ENCODE measurements around the gene STYK1.
A peak's percentile ranks its signal among the peaks of the same experiment; 100 is the strongest.
"Not testable (repeated sequence)": the region's sequence is repeated elsewhere in the genome, so short reads cannot be mapped to it uniquely, and the experiment has no call there.

Gene STYK1

DNA sequence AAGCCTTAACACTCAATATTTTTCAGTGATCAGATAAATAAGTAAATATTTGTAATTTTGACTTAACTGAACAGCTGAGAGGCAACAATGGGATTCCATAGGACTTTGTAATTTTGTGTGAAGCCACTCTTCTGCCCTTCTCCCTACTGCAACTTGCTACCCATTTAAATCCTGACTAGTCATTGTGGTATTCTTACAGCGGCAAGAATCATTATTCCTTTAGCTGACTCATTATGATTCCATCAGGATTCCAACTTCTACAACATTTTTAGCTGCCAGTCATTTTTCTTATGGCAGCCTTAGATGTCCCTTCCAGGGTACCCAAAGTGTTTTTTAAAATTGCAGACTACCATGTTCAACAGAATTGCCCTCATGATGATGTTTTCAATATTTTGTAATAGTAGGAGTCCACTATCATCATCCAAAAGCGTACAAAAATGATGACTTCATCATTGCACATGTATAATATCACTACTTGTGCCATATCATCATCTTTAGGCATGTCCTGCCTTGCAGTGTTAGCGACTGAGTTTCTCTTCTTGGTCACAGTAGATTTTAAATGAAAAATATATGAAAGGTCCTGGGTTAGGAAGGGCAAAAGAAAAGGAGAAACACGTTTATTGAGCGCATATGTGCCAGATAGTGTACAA is 55.4 kb downstream of the STYK1 start:
- DNase-seq, result no peak

DNA sequence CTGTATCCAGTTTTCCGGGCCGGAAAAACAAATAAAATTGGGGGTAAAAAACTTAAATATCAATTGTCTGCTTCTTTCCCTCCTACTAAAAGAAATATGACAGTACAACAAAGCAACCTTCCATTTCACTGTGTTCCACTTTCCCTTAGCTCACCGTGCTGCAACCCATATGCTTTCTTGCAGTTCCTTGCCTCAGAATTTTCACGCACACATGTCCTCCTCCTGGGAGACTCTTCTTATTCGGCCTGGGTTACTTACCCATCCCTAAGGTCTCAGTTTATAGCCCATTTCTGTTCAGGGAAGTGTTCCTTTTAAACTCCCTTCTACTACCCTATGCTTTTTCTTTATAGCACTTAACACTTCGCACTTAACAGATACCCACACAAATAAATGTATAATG is 56.0 kb downstream of the STYK1 start:
- DNase-seq, result no peak

DNA sequence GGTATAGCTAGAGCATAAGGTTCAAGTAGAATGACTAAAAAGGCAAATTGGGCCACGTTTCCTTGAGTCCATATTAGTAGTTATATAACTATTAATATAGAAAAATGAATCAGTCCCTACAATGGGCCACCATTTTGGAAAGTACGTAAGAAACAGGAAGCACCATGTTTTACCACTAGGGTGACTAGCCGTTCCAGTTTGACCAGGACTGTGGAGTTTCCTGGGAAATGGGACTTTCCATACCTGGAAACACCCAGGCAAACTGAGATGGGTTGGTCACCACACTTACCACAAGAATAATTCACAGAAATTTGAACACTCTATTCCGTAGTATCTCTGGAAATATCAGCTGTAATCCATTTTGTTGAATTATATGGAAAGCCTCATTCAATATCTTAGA is 58.3 kb downstream of the STYK1 start:
- no peak for DNase-seq

DNA sequence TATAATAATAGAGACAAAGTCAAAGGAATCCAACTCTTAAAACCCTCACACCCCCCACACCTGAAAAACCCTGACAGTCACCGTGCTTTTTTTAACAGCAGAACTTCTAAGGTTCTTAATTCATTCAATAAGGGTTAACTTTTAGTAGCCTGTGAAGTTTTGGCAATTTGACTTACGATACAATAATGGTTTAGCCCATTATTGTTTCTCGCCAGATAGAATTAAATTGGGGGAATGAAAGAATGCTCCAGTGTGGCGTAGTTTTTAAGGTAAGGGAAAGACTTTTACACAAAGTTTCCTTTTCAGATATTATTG is 59.8 kb downstream of the STYK1 start:
- no peak for DNase-seq

DNA sequence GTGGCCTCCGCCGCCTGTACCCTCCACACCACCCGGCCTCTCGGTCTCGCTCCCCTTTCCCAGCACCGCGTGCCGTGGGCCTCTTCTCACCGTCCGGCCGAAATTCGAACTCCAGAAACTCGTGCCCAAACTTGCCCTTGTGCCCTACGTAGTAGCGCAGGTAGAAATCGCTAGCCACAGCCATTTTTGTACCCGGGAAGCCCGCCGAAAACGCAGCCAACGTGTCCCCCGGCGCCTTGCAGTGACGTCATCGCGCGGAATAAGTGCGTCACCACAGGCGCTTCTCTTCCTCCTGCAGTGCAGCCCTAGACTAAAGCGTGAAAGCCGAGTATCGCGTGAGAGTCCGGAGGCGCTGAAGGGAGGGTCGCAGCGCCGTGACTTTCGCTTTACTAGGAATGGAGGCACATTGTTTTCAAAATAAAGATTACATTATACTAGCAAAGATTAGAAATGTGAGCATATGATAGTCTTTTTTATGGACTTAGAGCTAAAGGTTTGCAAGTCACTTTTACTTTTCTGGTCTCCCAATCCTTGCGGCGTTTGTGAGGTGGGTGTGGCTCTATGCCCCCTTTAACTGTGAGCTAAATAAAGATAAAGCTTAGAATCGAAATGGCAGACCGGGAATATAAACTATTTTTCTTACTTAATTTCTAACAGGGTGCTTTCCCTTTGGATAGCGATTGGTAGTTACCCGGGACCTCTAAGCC is 60.4 kb downstream of the STYK1 start, which contains the start of gene MAGOHB:
Gene MAGOHB (minus strand): TSS at position 261 of the 707 bp plus-strand sequence. CDS start 77 bp downstream, at position 184.
- peak; percentile 99 for DNase-seq

DNA sequence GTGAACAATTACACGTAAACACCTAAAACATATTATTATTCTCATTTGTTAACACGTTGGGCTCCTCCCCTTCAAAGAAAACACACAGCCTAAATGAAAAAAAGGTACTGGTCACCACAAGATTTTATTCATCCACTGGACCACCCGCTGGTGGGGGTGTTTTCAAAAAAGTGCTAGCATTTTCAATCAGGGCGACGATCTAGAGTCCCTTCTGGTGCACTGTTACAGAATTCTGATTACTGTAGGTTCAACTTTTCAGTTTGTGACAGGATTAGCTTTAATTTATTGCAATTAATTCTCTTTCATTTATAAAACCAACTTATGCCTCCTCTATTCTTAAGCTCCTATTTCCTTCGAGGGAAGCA is 60.9 kb downstream of the STYK1 start:
- DNase-seq, result no peak

DNA sequence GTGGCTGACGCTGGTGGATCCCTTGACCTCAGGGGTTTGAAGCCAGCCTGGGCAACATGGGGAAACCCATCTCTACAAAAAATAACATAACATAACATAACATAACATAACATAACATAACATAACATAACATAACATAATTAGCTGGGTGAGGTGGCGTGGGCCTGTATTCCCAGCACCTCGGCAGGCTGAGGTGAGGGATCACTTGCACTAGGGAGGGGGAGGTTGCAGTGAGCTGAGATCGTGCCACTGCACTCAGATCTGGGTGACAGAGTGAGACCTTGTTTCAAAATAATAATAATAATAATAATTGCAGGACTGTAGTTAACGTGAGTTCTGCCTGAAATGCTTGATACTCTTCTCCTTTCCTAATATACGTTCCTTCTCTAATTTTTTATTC is 61.7 kb downstream of the STYK1 start:
- no peak for DNase-seq

DNA sequence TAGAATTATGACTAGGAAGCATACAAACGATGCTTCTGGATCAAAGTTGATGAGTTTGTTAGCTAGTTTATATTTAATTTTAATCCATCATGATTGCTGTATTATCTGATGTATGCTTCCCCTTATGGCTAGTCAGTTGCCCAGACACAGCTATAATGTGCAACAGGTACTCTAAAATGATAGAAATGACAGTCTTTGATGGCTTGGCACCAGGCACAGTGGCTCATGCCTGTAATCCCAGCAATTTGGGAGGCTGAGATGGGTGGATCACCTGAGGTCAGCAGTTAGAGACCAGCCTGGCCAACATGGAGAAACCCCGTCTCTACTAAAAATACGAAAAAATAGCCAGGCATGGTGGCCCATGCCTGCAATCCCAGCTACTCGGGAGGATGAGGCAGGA is 62.6 kb downstream of the STYK1 start:
- DNase-seq, result not testable (repeated sequence)

DNA sequence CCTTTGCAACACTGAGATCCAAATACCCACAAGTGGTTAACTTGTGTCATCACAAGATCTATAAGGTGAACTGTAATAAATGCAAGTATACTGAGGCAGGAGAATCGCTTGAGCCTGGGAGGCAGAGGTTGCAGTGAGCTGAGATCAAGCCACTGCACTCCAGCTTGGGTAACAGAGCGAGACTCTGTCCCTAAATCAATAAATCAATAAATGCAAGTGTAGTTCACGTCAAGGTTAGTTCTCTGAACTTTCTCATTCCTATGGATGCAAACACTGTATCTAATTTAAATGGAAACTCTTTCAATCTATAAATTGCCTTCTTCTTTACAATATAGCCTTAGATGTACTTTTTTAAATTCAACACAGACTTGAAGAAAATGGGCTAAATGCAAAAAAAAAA is 63.7 kb downstream of the STYK1 start:
- DNase-seq, result no peak

DNA sequence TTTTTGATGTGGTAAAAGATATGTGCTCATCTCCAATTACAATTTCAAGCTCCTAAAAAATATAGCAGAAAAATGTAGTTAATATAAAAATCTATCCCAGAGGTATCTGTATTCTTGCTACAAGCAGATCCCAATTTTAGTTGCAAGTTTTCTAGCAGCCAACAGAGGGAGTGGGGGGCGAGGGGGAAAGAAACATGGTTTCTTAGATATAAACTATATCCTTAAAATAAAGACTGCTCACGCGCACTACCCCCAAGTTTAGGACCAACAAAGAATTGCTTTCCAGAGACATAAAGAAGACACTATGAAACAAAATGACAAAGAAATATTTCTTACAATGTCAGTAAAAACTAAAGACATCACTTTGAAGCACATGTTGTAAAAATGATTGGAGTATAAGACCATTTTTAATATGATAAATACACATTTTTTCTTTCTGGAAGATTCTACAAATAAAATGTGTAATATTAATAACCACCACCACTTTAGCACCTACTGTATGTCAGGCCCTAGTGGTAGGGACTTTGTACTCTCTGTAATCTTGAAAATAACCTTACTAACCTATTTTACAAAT is 65.9 kb downstream of the STYK1 start:
- DNase-seq, result no peak

DNA sequence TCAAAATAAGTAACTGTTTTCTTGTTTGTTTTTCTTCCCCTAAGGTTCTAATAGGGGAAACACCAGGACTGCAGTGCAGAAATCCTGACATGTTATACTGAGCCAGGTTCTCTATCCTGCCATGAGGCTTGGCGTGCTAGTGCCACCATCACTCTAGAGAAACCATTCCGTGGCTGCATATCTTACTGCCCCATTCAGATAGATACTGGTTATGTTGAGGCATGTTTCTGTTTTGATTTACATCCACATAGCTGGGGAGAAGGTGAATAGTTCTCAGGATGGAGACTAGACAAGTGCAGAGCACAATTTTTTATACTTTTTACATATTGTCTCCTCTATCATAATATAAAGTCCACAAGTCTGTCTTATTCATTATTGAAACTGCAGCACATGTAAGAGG is 72.0 kb downstream of the STYK1 start:
- DNase-seq, result no peak

DNA sequence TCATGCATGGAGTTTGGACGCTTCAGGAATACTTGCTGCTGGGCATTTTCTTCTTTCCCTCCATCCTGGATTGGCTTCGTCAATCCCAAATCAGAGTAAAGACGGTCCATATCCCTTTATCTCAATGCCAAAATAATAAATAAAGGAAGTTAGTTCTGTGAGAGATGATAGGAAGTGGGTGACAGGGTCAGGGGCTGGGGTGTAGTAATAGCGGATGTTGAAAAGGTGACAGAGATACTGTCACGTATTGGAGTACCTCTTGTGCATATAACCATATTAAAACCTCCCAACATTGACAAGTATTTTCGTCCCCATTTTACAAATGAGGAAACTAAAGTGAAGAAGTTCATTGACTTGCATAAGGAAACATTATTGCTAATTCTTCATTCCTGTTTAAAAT is 72.9 kb downstream of the STYK1 start:
- no peak for DNase-seq

DNA sequence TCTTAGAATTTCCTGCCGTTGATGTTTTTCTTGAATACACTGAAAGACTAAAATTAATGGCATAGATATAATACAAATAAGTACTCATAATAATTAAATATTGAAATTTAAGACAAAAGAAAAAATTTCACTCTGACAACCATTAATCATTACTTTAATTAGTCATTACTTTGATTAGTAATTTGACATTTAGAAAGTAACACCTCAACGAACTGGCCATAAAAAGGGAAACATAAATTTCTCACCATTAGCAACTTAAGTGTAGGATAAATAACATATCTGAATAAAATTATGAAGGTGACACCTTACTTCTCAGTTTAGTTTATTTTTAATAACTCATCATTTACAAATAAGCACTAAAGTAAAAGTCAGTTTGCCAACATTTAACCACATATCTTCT is 78.0 kb downstream of the STYK1 start:
- no peak for DNase-seq

DNA sequence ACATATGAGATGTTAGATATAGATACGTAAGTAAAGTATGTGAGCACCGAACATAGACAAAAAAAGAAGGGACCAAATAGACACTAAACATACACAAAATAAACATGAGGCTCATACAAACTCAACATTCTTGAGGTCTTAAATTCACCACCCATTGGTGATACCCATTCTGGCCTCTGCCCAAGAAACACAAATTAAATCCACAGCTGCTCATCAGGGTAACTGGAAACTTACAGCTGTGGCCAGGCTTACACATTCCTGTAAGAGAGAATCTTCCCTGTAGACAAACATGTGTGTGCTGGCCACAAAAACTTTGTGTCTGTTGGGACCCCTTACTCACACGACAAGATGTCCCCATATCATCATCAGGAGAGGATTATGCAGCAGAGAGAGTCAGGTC is 82.9 kb downstream of the STYK1 start:
- no peak for DNase-seq

DNA sequence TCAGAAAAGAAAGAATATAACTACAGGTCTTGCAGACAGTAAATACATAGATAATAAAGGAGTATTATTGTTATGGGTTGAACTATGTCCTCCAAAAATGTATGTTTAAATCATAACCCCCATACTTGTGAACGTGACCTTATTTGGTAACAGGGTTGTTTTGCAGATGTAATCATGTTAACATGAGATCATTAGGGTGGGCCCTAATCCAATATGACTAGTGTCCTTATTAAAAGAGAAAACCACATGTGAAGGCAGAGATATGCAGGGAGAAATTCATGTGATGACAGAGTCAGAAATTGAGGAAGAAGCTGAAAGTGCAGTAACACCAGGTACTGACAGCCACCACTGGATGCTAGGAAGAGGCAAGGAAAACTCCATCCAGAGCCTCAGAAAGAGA is 89.4 kb downstream of the STYK1 start:
- no peak for DNase-seq

DNA sequence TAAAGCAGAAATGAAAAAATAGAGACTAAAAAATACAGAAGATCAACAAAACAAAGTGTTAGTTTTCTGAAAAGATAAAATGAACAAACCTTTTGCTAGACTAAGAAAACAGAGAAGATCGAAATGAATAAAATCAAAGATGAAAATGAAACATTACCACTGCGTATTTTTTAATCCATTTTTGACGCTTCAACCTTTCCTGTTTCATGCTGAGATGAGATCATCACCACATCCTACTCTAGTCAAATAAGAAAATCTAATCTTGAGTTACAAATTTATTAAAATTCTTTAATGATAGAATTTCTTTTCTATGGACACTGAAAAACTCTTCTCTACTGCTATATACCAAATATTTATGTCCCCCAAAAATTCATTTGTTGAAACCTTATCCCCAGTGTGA is 91.1 kb downstream of the STYK1 start:
- DNase-seq, result no peak

DNA sequence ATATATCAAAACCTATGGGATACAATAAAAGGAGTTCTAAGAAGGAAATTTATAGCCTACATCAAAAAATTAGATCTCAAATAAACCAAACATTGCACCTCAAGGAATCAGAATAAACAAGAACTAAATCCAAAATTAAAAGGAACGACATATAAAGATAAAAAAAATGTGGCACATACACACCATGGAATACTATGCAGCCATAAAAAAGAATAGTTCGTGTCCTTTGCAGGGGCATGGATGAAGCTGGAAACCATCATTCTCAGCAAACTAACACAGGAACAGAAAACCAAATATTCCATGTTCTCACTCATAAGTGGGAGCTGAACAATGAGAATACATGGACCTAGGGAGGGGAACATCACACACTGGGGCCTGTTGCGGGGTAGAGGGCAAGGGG is 91.7 kb downstream of the STYK1 start:
- not testable (repeated sequence) for DNase-seq

DNA sequence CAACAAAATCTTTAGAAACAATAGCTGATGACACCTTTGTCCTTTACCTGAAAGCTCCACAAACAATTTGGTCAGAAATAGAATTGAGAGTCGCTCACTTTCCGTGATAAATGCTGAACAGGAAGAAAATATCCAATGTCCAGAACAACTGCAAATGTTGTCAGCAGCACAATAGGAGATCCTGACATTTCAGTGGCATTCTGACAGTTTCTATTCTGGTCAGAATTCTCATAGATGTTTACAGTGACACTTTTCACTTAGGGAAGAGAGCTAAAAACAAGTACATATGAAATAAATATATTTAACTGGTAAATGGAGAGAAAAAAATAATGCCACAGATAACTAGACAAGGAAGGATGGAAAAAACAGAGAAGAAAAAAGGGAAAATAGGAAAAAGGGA is 99.5 kb downstream of the STYK1 start:
- no peak for DNase-seq

DNA sequence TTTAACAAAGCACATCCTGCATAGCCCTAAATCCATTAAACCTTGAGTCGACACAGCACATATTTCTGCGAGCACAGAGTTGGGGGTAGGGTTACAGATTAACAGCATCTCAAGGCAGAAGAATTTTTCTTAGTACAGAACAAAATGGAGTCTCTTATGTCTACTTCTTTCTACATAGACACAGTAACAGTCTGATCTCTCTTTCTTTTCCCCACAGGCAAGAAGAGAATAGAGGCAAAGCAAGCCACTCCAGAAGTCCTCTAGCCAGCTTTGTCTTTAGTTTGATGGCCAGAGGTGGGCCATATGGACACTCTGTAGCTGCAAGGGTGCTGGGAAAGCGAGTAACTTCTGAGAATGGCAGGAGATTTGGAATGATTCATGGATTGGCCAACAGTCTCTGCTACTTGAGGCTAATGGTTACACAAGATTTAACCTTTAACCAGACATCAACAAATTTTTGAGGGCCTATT is 101.8 kb downstream of the STYK1 start:
- not testable (repeated sequence) for DNase-seq

DNA sequence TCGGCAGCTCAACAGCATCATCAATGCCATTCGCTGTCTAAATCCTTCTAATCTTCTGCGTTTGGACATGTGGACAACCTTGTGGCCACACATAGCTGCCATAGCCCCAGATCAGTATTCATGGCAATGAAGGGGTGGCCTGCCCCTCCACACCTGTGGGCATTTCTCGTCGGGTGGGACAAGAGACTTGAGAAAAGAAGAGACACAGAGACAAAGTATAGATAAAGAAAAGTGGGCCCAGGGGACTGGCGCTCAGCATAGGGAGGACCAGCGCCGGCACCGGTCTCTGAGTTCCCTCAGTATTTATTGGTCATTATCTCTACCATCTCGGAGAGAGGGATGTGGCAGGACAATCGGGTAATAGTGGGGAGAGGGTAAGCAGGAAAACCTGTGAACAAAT is 102.7 kb downstream of the STYK1 start:
- DNase-seq, result no peak

Measured in activated T-cell treated with anti-CD3 and anti-CD28 coated beads, Interleukin-2, amount 50 U/mL, for 1 hour (primary cell).